GM21447 (cell line): ENCODE measurements around the gene LBX2.
"Not testable (repeated sequence)": the region's sequence is repeated elsewhere in the genome, so short reads cannot be mapped to it uniquely, and the experiment has no call there.

Source experiments
- ATAC-seq: cut with Tn5 transposase; IDR thresholded peaks from one replicate; pipeline ENCODE4 v1.9.1; 2021; ENCODE audit not compliant: unreplicated experiment

LBX2 gene

DNA sequence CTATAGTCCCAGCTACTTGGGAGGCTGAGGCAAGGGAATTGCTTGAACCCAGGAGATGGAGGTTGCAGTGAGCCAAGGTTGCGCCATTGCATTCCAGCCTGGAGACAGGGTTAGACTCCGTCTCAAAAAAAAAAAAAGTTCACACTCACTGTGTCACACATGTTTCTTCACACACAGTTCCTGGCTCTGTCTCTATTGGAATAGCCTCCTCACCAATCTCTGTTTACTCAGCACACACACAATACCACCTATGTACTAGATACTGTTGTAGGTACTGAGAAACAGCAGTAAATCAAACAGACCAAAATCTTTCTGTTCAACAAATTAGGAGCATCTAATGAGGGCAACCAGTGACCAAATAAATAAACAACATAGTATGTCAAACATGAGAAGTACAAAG, 13.3 kb downstream of the LBX2 start:
- ATAC-seq = no peak

DNA sequence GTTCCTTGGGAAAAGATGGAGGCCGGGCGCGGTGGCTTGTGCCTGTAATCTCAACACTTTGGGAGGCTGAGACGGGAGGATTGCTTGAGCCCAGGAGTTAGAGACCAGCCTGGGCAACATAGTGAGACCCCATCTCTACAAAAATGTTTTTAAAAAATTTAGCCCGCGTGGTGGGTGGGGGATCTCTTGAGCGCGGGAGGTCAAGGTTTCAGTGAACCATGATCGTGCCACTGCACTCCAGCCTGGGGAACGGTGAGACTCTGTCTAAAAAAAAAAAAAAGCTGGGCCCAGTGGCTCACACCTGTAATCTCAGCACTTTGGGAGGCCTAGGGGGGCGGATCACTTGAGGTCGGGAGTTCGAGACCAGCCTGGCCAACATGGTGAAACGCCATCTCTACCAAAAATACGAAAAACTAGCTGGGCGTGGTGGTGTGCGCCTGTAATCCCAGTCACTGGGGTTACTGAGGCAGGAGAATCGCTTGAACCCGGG, 15.7 kb downstream of the LBX2 start:
- not testable (repeated sequence) for ATAC-seq

DNA sequence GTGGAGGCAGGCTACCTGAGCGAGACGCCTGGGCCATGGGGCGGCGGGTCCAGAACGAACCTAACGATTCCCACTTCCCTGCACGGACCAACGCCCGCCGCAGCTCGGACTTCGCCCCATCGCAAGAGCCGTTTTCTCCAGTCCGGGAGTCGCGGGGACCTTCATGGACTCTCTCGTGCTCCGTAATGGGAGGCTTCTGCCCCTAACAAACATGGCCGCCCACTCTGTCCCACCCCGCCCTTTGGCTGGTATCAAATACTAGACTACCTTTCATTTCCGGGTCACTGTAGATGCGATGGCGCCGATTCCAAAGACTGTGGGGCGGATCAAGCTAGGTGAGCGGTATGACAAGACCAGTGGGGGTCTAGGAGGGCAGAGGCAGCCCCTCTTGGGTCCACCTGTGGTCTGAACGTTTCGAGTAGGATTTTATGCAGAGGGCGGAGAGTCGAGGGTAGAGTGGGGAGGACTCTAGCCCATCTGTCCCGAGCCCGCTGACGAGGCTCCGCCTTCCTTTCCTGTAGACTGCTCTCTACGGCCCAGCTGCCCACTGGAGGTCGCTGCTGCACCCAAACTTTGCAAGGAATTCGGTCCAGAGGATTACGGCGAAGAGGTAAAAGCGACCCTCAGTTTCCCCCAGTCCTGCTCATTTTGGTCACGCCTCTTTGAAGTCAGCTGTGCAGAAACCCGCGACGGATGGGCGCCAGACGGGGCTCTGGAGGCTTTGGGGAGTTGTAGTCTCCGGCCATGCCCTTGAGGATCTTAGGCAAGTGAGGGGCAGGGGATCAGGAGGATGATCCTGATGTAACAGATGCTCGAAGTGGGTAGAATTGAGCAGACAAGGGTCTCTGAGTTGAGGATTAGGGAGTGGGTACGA, 16.4 kb downstream of the LBX2 start, which contains the start of the genes CCDC142 and TTC31:
Gene CCDC142, minus strand, starts transcription at position 198 of the 874 bp plus-strand sequence. Its CDS starts 161 bp downstream, at position 37.
Gene TTC31, plus strand, starts transcription at position 281 of the 874 bp plus-strand sequence. Its CDS starts 15 bp downstream, at position 296.
- peak; percentile 94 for ATAC-seq

DNA sequence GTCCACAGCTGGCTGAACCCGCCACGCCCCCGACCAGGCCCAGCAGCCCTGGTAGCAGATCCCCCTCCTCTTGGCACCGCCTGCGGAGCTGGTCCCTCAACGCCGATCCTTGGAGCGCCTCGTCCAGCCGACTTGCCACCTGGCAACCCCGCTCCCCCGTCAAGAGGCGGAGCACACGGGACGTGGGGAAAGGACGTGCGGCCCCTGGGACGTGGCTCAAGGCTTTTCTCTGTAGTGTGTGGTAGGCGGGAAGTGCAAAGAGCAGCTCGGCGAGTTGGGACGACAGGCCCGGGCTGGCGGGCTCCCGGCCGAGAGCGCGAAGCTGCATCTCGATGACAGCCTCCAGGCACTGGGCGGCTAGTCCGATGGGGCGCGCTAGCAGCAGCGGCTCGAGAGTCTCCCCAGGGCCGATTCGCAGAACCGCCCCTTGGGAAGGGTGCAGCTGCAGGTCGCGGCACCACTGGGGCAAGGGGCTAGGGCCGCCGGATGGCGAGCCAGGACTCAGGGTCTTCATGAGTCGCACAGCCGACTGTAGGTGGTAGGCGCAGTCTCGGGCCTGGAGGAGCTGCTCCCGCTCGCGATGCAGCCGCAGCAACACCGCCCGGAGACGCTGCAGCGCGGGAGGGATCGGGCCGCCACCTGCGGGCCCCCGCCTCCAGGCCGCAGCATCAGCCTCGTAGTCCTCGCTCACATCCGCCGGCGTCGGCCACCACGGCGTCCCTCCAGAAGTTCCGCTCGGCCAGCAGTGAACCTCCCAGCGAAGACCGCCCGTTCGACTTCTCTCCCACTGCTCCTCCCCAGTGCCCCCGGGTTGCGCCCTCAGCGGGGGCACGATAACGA, 17.2 kb downstream of the LBX2 start:
- ATAC-seq = peak; percentile 38

DNA sequence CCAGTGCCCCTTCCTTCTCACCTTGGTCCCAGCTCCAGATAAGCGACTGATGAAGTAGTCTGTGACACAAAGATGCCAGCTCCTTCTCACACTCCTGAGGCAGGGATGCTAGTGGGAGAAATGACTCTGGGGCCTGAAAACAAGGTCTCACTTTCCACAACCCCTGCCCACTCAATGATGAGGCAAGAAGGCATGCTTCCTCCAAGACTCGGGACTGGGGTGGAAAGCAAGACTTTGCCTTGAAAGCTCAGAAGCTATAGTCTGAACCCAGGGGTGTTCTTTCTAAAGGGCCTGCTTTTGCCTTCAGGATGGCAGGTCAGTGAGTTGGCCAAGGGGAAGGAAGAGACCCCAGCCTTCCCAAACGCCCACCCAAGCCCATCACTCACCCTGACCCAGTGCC, 18.0 kb downstream of the LBX2 start:
- no peak for ATAC-seq

DNA sequence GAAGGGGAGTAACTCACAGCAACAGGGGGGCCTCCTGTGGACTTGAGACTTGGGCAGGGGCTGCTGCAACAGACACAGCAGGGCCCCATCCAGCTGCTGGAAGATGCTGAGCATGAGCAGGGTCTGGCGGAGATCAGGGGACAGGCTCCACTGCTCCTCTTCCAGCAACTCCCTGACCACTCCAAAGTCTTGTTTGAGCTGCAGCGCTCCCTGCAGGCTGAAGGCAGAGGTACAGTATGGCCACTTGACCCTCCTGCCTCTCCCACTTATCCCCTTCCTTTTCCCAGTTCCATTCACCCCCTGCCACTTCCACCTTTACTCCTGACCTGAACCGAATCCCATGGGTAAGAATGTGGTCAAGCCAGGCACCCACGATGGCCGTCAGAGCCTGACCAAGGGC, 24.5 kb downstream of the LBX2 start:
- no peak for ATAC-seq

DNA sequence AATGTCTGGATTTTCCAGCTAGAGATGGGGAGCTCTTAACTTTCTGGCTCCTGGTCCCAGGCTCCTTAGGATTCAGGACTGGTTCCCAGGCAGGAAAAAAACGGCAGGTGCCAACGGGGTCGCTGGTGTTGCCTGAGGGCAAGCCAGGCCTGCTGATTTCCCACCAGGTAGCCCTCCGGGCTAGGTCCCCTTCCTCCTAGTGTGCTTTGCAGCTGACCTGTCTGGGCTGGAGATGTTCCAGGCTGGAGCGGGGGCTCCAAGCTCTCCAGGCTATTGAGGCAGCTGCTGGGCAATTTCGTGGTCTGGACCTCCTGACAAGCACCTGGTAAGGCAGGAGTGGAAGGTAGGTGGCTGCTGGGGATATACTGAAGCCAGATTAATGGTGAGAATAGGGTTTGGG, 24.9 kb downstream of the LBX2 start:
- no peak for ATAC-seq

DNA sequence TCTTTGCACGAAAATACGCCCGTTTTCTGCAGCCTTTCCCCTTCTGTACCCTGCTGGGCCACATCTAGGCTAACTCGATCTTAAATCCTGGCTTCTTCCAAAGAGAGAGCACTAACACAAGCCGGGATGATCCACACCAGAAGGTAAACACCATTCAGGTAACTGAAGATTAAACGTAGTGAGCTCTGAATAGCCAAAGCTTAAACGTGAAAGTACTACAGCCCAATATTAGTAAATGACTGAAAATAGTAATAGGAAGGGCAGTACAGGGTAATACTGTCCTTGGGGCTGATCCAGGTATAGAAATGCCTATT, 26.5 kb downstream of the LBX2 start:
- ATAC-seq = no peak

DNA sequence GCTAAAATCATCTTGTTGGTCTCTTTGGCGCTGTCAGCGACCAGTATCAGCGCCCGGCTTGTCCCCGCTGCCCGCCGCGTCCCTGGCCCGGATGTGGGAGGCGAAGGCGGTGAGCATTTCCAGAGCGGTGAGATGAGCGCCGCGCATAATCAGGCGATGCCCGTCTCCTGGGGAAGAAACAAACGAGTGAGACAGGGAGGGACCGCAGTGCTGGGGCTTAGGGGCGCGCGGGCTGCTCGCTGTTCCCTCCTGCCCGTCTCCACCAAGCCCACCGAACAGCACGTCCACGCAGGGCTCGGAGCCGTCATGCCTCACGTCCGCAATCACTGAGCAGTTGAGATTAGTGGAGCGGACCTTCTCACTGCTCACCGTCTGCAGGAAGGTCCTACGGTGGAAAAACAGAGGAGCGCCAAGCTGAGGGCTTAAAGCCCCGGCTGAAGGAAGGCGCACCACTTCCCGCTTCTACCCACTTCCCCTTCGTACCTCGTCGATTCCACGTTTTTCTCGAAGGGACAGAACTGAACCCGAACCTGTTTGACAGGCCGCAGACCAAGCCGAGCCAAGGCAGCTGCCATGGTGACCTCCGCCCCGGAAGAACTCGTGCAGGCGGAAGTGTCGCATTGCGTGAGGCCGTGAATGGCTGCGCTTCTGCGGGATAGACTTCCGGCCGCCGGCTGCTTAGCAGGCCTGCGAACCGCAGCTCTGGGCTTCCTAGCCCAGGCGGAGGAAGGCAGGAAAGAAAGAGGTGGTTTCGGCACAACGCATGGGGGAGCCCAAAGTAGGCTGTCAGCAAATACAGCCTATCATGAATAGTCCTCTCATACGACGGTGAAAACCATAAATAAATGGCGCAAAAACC, 27.1 kb downstream of the LBX2 start, which contains the start of gene MRPL53:
Gene MRPL53, minus strand, starts transcription at position 595 of the 859 bp plus-strand sequence. Its CDS starts 20 bp downstream, at position 575.
- peak; percentile 85 for ATAC-seq

DNA sequence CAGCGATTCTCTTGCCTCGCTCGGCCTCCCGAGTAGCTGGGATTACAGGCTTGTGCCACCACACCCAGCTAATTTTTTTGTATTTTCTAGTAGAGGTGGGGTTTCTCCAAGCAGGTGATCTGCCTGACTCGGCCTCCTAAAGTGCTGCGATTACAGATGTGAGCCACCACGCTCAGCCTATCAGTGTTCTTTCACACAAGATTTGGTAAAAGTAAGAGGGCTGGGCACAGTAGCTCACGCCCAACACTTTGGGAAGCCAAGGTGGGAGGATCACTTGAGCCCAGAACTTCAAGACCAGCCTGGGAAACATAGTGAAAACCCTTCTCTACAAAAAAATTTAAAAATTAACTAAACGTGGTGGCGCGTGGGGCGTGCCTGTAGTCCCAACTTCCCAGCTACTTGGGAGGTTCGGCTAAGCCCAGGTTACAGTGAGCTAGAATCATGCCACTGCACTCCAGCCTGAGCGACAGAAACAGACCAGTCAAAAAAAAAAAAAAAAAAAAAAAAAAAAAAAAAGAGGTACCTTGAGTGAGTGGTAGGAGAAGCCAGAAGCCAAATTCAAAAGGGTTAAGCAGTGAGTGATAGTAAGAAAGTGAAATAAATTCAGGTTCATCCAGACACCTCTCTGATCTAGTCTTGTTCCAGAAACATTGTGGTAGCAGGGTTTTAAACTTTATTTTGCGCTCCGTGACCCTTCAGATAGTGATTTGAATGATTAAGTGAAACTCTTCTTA, 27.9 kb downstream of the LBX2 start:
- no peak for ATAC-seq

DNA sequence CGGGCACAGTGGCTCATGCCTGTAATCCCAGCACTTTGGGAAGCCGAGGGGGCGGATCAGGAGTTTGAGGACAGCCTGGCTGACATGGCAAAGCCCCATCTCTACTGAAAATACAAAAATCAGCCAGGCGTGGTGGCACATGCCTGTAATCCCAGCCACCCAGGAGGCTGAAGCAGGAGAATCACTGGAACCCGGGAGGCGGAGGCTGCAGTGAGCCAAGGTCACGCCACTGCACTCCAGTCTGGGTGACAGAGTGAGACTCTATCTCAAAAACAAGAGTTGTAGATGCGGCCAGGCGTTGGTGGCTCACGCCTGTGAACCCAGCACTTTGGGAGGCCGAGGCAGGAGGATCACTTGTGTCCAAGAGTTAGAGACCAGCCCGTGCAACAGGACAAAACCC, 28.7 kb downstream of the LBX2 start:
- ATAC-seq = not testable (repeated sequence)

DNA sequence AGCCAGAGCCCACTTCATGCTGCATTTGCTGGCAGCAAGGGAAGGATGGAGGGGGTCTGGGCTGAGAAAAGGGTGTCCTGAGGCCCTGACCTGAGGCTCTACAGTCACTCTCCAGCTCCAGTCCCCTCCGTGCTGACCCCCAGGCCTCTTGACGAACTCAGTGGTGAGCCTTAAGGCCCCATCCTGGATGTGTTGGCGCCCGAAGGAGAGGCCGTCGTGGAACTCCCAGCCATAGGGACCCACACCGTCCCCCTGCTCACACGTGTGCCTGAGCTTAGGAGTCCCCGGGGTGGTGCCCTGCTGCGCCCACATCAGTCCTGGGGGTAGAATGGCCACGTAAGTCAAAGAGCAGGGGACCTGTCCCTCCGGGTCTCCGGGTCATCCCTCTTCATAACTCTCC, 35.0 kb downstream of the LBX2 start:
- ATAC-seq = no peak

DNA sequence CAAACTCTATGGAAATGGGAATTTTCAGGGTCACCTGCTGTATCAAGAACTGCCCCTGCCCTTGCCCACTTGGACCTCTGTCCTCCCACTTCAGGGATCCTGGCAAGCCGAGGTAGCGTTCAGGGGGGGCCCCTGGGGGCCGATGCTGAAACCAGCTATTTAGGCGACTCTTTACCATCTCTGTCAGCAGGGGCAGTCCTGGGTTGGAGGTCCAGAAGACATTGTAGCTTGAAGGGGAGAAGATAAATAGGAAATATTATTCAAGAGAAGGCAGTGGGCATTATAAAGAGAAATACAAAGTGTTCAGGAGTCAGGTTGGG, 36.7 kb downstream of the LBX2 start:
- ATAC-seq = no peak

DNA sequence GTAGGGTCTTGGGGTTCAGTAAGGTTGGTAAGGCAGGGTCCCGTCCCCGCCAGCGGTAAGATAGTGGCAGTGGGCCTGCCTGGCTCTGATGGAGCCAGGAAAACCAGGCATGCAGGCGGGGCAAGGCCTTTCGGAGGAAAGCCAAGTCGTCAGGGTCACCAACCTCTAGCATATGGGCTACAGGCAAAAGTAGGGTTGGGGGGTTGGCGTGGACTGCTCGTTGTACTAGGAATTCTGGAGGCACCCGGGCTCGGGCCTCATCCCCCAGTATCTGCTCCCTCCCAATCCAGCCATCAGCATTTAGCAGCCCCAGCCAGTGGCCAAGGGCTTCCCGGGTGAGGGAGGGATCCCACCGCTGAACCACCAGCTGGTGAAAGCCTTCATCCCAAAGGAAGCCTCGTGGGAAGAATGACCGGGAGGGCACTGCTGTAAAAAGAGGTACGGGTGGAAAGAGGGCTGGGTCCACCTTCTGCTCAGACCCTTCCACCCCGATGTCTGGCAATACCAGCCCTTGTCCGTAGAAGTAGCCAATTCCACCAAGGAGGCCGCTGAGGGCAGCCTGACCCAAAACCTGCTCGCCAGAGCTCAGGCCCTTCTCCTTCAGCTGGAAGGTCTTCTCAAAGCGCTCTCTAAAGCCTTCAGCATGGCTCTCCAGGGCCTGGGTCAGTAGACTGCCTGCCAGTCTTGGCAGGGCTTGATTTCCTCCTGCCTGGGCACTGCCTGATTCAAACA, 37.2 kb downstream of the LBX2 start:
- no peak for ATAC-seq

DNA sequence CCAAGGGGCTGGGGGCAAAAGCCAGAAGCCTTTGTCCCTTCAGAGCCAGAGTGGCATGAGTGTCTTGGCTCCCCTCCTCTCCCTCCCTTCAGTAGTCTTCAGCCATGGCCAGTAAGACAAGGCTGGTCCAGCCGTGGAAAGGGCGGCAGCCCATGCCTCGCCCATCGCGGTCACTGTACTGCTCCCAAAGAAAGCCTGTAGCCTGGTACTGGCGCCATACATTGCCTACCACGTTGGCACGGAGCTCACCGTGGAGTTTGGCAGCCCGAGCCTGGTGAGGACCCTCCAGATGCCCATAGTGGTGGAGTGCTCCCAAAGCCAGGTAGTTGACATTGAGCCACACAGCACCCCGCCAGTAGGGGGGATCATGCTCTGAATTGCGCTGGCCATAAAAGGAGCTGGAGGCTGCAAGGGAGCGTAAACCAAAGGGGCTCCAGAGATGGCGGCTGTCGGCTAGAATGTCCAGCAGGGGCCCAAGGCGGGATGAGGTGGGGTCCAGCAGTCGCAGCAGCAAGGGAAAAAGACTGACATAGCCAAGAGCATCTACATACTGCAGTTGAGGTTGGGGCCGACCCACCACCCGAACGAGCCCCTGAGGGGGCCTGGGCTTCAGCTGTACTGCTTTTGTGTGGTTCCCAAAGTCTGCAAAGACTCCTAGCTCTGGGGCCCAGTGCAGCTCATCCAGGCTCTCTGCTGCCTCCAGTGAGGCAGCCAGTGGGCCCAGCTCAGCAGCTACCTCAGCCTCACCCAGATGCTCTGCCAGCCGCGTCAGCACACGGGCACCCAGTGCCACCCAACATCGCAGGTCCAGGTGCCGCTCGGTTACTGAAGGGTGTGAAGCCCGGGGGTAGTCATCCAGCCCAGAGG, 38.0 kb downstream of the LBX2 start:
- ATAC-seq = no peak

DNA sequence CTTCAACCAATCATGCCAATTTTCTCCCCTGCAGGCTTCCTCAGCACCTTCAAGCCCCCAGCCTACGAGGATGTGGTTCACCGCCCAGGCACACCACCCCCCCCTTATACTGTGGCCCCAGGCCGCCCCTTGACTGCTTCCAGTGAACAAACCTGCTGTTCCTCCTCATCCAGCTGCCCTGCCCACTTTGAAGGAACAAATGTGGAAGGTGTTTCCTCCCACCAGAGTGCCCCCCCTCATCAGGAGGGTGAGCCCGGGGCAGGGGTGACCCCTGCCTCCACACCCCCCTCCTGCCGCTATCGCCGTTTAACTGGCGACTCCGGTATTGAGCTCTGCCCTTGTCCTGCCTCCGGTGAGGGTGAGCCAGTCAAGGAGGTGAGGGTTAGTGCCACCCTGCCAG, 39.2 kb downstream of the LBX2 start:
- not testable (repeated sequence) for ATAC-seq

DNA sequence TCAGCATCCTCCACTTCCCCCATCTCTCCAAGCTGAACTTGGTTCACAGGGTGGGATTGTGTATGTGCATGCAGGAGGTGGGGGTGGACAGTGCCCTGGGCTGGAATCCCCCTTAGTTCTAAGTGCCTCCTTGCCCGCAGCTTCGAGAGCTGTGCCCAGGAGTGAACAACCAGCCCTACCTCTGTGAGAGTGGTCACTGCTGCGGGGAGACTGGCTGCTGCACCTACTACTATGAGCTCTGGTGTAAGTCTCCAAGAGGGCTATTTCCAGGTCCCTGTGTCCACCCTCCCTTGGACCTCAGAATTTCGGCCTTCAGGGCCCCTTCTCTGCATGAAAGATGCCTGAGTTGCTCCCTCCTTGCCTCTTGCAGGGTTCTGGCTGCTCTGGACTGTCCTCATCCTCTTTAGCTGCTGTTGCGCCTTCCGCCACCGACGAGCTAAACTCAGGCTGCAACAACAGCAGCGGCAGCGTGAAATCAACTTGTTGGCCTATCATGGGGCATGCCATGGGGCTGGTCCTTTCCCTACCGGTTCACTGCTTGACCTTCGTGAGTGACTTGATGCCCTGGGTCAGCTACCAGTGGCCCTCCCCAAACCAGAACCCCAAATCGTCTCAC, 39.8 kb downstream of the LBX2 start:
- ATAC-seq = not testable (repeated sequence)

DNA sequence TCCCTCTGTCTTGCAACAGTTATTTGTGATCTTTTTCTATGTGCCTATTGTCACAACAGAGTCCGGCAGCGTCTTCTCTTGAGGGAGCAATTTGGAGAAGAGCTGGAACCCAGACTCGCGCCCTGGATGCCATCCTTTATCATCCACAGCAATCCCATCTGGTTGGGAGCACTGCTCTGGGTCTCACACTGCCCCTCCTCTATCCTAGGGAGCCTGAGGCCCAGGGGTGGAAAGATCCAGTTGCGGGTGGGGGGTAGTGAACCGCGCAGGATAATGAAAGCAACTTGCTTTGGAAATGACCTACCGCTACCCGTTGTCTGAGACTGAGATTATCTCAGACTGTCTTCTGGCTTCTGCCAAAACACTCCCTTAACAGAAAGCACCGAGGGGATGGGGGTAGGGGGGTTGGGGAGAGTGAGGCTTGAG, 40.5 kb downstream of the LBX2 start:
- no peak for ATAC-seq
